Tibial artery (tissue), 4 donors: ENCODE data around the gene TTC4.

ENCODE experiments used
- DNase-seq, 2 donors: peaks; one replicate each; pipeline ENCODE4 v3.0.0-alpha.2; 2019
- H3K27ac ChIP-seq, 2 donors: fragments of 200-600 bp; sonication (generic) in 1 of 2; 1 replicate in 1 of 2; 2 replicates in 1 of 2; pipeline ENCODE4 v1.5.1; 2018 to 2019; ENCODE audit warnings: mild to moderate bottlenecking in 1 of 2
- H3K27me3 ChIP-seq, 2 donors: fragments of 200-600 bp; sonication (generic) in 1 of 2; one replicate each; pipeline versions ENCODE4 v1.5.1 to v1.6.0; 2016 to 2019
- H3K36me3 ChIP-seq, 3 donors: fragments of 200-600 bp; sonication (generic) in 2 of 3; one replicate each; pipeline ENCODE4 v1.5.1; 2016 to 2019; ENCODE audit warnings: mild to moderate bottlenecking in 2 of 3
- H3K4me1 ChIP-seq, 4 donors: fragments of 200-600 bp; sonication (generic) in 2 of 4; 1 replicate in 3 of 4; 2 replicates in 1 of 4; pipeline ENCODE4 v1.5.1; 2016 to 2019
- H3K4me3 ChIP-seq, 2 donors: fragments of 200-600 bp; sonication (generic) in 1 of 2; 1 replicate in 1 of 2; 2 replicates in 1 of 2; pipeline ENCODE4 v1.5.1; 2018 to 2019; ENCODE audit warnings: mild to moderate bottlenecking in 2 of 2
- H3K9me3 ChIP-seq, 3 donors: fragments of 200-600 bp; sonication (generic) in 1 of 3; one replicate each; pipeline ENCODE4 v1.5.1; 2016 to 2019
- intact Hi-C: fragments of 100-400 bp; cut with DNase I; formaldehyde crosslinking; loops from one replicate; pipeline ENCODE4 v1.15.0; 2023; ENCODE audit warnings: low total_unique reads
- TF ChIP-seq, protein P1 (sequence below), 2 experiments: fragments of 200-600 bp in 1 of 2; fragments of 450-650 bp in 1 of 2; IDR thresholded peaks; one replicate each; pipeline ENCODE4 v1.5.1; 2017 to 2019; ENCODE audit warnings: antibody characterized with exemption in 2 of 2, mild to moderate bottlenecking in 1 of 2, moderate library complexity in 1 of 2

TTC4 gene

DNA sequence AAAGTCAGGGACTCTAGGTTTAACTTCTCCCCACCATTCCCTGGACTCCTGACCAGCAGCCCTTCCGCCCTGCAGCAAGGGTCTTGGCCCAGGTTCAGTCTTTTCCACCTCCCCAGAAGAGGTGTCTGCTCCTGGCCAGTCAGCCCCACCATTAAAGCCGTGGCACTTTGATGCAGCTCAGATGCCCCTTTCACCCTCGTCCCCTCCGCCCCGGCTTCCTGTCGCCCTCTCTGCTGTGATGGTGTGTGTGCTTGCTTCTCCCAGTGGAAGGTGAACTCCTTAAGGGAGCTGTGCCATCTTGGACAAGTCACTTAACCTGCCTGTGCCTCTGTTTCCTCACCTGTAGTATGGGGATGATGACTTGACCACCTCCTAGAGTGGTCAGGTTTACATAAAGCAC is 17.8 kb upstream of the TTC4 start:
- intact Hi-C loops: no loop called here
- Histone ChIP-seq H3K9me3 (no peaks in the 10 kb centered on the region), H3K4me1 (no peaks in the 10 kb centered on the region), H3K4me3 (no peak overlapping the region), H3K36me3 (peaks cover 7 to 43% (median 8%) of the 10 kb centered on the region in 3 donors), H3K27ac (no peak overlapping the region), H3K27me3 (no peaks in the 10 kb centered on the region)
- DNase-seq: peak in 1 of 2 donors; percentile 35
- TF ChIP-seq, protein P1, sequence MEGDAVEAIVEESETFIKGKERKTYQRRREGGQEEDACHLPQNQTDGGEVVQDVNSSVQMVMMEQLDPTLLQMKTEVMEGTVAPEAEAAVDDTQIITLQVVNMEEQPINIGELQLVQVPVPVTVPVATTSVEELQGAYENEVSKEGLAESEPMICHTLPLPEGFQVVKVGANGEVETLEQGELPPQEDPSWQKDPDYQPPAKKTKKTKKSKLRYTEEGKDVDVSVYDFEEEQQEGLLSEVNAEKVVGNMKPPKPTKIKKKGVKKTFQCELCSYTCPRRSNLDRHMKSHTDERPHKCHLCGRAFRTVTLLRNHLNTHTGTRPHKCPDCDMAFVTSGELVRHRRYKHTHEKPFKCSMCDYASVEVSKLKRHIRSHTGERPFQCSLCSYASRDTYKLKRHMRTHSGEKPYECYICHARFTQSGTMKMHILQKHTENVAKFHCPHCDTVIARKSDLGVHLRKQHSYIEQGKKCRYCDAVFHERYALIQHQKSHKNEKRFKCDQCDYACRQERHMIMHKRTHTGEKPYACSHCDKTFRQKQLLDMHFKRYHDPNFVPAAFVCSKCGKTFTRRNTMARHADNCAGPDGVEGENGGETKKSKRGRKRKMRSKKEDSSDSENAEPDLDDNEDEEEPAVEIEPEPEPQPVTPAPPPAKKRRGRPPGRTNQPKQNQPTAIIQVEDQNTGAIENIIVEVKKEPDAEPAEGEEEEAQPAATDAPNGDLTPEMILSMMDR (IDR thresholded peaks at IDR 0.05): no peak

DNA sequence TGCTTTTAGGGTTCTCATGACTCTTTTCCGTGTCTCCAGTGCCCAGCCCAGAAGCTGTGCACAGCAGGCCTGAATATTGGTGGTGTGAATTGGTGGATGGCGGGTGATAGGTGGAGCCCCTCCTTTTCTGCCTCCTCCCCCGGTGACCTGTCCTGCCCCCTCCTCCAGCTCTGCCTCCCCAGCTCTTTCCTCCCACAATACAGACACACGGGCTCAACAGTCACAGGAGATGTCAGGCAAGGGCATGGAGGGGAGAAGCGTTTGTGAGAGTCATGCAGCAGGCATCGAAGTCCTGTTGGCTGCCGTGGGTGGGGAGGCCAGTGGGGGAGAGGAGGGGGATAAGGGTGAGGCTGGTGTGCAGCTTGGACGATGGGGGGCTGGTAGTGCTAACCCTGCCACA is 17.3 kb upstream of the TTC4 start:
- Histone ChIP-seq H3K27me3 (no peaks in the 10 kb centered on the region), H3K4me3 (no peak overlapping the region), H3K4me1 (no peaks in the 10 kb centered on the region), H3K27ac (no peak overlapping the region), H3K9me3 (no peaks in the 10 kb centered on the region), H3K36me3 (peaks cover 3 to 43% (median 8%) of the 10 kb centered on the region in 3 donors)
- DNase-seq: peak in 1 of 2 donors; percentile 27
- TF ChIP-seq, protein P1 (IDR thresholded peaks at IDR 0.05): no peak
- intact Hi-C loops: no loop called here

DNA sequence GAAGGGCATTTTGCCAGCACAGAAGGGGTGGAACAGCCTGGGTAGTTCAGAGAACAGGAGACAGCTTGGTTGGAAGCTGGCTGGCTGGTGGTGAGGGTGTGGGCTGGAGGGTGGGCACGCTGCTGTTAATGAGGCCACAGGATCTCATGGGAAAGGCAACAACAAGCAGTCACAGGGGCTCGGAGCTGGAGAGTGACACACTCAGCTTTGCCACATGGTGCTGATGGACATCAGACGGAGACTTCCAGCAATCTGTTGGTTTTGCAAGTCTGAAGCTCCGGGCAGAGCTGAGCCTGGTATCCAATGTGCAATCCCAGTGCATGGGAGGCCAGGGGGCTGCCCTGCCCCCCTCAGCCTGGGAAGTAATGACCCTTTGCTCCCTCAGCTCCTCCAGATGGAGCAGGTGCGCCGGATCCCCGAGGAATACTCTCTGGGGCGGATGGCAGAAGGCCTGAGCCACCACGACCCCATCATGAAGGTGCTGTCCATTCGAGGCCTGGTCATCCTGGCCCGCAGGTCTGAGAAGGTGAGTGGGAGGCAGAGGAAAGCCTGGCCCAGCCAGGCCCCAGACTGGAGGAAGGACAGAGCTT is 15.6 kb upstream of the TTC4 start:
- Histone ChIP-seq H3K4me3 (no peak overlapping the region), H3K9me3 (no peaks in the 10 kb centered on the region), H3K4me1 (no peaks in the 10 kb centered on the region), H3K27ac (no peak overlapping the region), H3K27me3 (no peaks in the 10 kb centered on the region), H3K36me3 (peaks cover 0 to 39% (median 0%) of the 10 kb centered on the region in 3 donors)
- intact Hi-C loops: no loop called here
- TF ChIP-seq, protein P1 (IDR thresholded peaks at IDR 0.05): no peak
- DNase-seq: no peak

DNA sequence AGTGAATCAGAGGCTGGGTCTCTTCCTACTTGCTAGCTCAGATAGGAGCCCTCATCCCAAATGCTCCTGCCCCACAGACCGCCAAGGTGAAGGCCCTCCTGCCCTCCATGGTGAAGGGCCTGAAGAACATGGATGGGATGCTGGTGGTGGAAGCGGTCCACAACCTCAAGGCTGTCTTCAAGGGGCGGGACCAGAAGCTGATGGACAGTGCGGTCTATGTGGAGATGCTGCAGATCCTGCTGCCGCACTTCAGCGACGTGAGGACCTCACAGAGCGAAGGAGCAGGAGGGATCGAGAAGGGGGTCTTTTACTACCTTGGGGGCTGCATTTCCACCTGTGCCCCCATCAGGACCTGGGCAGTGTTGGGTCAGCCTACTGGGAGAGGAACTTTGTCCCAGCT is 14.6 kb upstream of the TTC4 start:
- peaks cover 2 to 36% (median 3%) of the 10 kb centered on the region in 3 donors for H3K36me3 ChIP-seq
- H3K9me3 ChIP-seq: no peaks in the 10 kb centered on the region
- no peaks in the 10 kb centered on the region for H3K4me1 ChIP-seq
- TF ChIP-seq, protein P1 (IDR thresholded peaks at IDR 0.05): no peak
- no peak for DNase-seq
- H3K27me3 ChIP-seq: no peaks in the 10 kb centered on the region
- H3K4me3 ChIP-seq: no peak overlapping the region
- no peak overlapping the region for H3K27ac ChIP-seq
- intact Hi-C loops: no loop called here

DNA sequence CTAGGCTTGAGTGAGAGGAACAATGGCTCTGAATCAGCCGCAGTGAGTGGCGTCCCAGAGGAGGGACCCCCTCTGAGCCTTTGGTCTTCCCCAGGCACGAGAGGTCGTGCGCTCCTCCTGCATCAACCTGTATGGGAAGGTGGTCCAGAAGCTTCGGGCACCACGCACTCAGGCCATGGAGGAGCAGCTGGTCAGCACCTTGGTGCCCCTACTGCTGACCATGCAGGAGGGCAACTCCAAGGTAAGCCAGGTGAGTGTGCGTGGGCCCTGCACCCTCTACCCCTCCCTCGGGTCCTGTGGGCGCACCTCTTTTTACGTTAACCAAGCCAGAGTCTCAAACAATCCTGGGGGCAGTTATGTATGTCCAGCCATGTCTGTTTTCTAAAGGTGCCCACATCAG is 13.7 kb upstream of the TTC4 start:
- Histone ChIP-seq H3K27me3 (no peaks in the 10 kb centered on the region), H3K4me1 (no peaks in the 10 kb centered on the region), H3K36me3 (peaks cover 7 to 45% (median 9%) of the 10 kb centered on the region in 3 donors), H3K4me3 (no peak overlapping the region), H3K9me3 (no peaks in the 10 kb centered on the region), H3K27ac (no peak overlapping the region)
- TF ChIP-seq, protein P1 (IDR thresholded peaks at IDR 0.05): no peak
- intact Hi-C loops: no loop called here
- no peak for DNase-seq

DNA sequence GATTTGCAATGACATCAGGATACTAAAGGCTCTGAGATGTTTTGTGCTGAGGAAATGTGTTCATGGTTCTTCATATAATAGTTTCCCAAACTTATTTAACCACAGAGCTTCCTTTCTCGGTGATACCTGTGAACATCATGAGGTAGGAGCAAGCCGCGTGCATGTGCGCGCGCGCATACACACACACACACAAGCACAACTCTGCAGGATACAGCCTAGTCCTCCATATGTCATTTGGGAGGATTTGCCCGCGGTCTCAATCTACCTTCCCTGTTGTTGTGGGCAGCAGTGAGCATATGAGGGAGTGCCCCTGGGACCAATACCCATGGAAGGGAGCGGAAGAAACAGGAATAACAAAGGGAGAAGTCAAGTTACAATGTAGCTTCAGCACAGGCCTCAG is 12.2 kb upstream of the TTC4 start:
- intact Hi-C loops: no loop called here
- H3K27ac ChIP-seq: no peak overlapping the region
- no peaks in the 10 kb centered on the region for H3K27me3 ChIP-seq
- no peaks in the 10 kb centered on the region for H3K9me3 ChIP-seq
- H3K4me3 ChIP-seq: no peak overlapping the region
- H3K36me3 ChIP-seq: peaks cover 7 to 48% (median 13%) of the 10 kb centered on the region in 3 donors
- TF ChIP-seq, protein P1 (IDR thresholded peaks at IDR 0.05): no peak
- no peak for DNase-seq
- H3K4me1 ChIP-seq: no peaks in the 10 kb centered on the region
